ENCODE measurements around the gene PHETA2. TPM values are rescaled to one million over a fixed set of nuclear protein-coding genes. Genes with fewer than 3 reads are reported as not detected.
A peak's percentile ranks its signal among the peaks of the same experiment; 100 is the strongest.
"Not testable (repeated sequence)": the region's sequence is repeated elsewhere in the genome, so short reads cannot be mapped to it uniquely, and the experiment has no call there.

Gene PHETA2
- total RNA-seq, 1 experiment from 2014 or later, result 2.6 TPM

GRCh38 chr22:42114721-42115120 lies 40.7 kb downstream of the PHETA2 start:
- no peak overlapping the region for H3K18ac ChIP-seq (ENCODE audit: insufficient read length, low read depth, low read length)
- no CpG with 5 or more reads among the region's 7 CpGs for WGBS (ENCODE audit: extremely low coverage, insufficient read length, low lambda C conversion rate)
- no peak overlapping the region for H3K27ac Mint-ChIP-seq
- no peaks in the 10 kb centered on the region for H3K9me3 ChIP-seq (ENCODE audit: control insufficient read depth, low read depth, low read length)
- no peak overlapping the region for H4K8ac ChIP-seq (replicated peaks; ENCODE audit: insufficient read length, low read depth, low read length)
- no peak overlapping the region for H2BK12ac ChIP-seq (ENCODE audit: insufficient read length, low read depth, low read length)
- H3K4me2 ChIP-seq (ENCODE audit: insufficient read depth, insufficient read length, low read length), result no peak overlapping the region
- no peaks in the 10 kb centered on the region for H4K20me1 ChIP-seq (ENCODE audit: control insufficient read depth, insufficient read depth, insufficient read length)
- H4K5ac ChIP-seq (ENCODE audit: insufficient read length, low read depth, low read length), result no peak overlapping the region
- no peak overlapping the region for H3K23ac ChIP-seq (ENCODE audit: insufficient read length, low read depth, low read length)
- no peak overlapping the region for H3K9ac ChIP-seq (ENCODE audit: extremely low read depth, insufficient read length, low read length)
- no peak overlapping the region for H2BK120ac ChIP-seq (ENCODE audit: low read depth, low read length, poor library complexity, severe bottlenecking)
- no peak overlapping the region for H2BK15ac ChIP-seq (ENCODE audit: low read depth, low read length)
- no peak overlapping the region for H3K27ac ChIP-seq (ENCODE audit: insufficient read length, low read depth, low read length)
- peaks cover 17 to 23% of the 10 kb centered on the region in 2 experiments for H3K9me3 Mint-ChIP-seq
- H3K4ac ChIP-seq (ENCODE audit: low read depth, low read length), result no peak overlapping the region
- H3K79me1 ChIP-seq (ENCODE audit: insufficient read depth, low read depth, low read length, poor library complexity, severe bottlenecking), result no peaks in the 10 kb centered on the region
- H3K4me1 Mint-ChIP-seq, result peaks cover 7 to 11% of the 10 kb centered on the region in 2 experiments
- H2BK5ac ChIP-seq (ENCODE audit: insufficient read length, low read length), result no peak overlapping the region
- H3K14ac ChIP-seq (ENCODE audit: insufficient read depth, low read length), result no peak overlapping the region
- peak; percentile 72 for TF ChIP-seq CTCF (conservative IDR thresholded peaks at IDR 0.05)
- H3K4me1 ChIP-seq (ENCODE audit: insufficient read depth, low read length), result no peaks in the 10 kb centered on the region
- H3K27me3 ChIP-seq (ENCODE audit: insufficient read depth, low read length), result no peaks in the 10 kb centered on the region
- H3K23me2 ChIP-seq (ENCODE audit: insufficient read length, low read depth, low read length, poor library complexity, severe bottlenecking), result no peaks in the 10 kb centered on the region
- H3T11ph ChIP-seq (ENCODE audit: low read length), result no peak overlapping the region
- H3K36me3 Mint-ChIP-seq (ENCODE audit: insufficient read depth in 1 of 3, low read depth in 3 of 3), result peaks cover 0 to 13% (median 10%) of the 10 kb centered on the region in 3 experiments; a peak in 5 of 7 replicates
- H2BK20ac ChIP-seq (ENCODE audit: low read depth, low read length, poor library complexity, severe bottlenecking), result no peak overlapping the region
- H4K91ac ChIP-seq (ENCODE audit: insufficient read length, low read depth, low read length), result no peak overlapping the region
- H3K4me3 Mint-ChIP-seq, result no peak overlapping the region
- no peak overlapping the region for H2AK5ac ChIP-seq (ENCODE audit: insufficient read length, low read length)
- peaks cover 40% of the 10 kb centered on the region for H3K27me3 Mint-ChIP-seq (ENCODE audit: low read depth)
- no peaks in the 10 kb centered on the region for H3K79me2 ChIP-seq (ENCODE audit: insufficient read depth, low read length)
- H3K56ac ChIP-seq (ENCODE audit: insufficient read length, low read depth, low read length), result no peak overlapping the region
- peak; percentile 73 for DNase-seq
- no peak overlapping the region for H2AFZ ChIP-seq (ENCODE audit: low read length)

- not testable (repeated sequence) for H2BK12ac ChIP-seq (ENCODE audit: insufficient read length, low read depth, low read length); H3K27ac ChIP-seq (ENCODE audit: insufficient read length, low read depth, low read length); H3K4me1 ChIP-seq (ENCODE audit: insufficient read depth, low read length); H3K79me1 ChIP-seq (ENCODE audit: insufficient read depth, low read depth, low read length, poor library complexity, severe bottlenecking); H2BK5ac ChIP-seq (ENCODE audit: insufficient read length, low read length); H3K23me2 ChIP-seq (ENCODE audit: insufficient read length, low read depth, low read length, poor library complexity, severe bottlenecking); H4K8ac ChIP-seq (replicated peaks; ENCODE audit: insufficient read length, low read depth, low read length); H4K20me1 ChIP-seq (ENCODE audit: control insufficient read depth, insufficient read depth, insufficient read length); H3K14ac ChIP-seq (ENCODE audit: insufficient read depth, low read length); H2BK120ac ChIP-seq (ENCODE audit: low read depth, low read length, poor library complexity, severe bottlenecking); H2BK20ac ChIP-seq (ENCODE audit: low read depth, low read length, poor library complexity, severe bottlenecking); H3K4me2 ChIP-seq (ENCODE audit: insufficient read depth, insufficient read length, low read length); H3K56ac ChIP-seq (ENCODE audit: insufficient read length, low read depth, low read length); H3K9ac ChIP-seq (ENCODE audit: extremely low read depth, insufficient read length, low read length); H3K4me3 Mint-ChIP-seq; H4K5ac ChIP-seq (ENCODE audit: insufficient read length, low read depth, low read length); H4K91ac ChIP-seq (ENCODE audit: insufficient read length, low read depth, low read length); H3T11ph ChIP-seq (ENCODE audit: low read length); H3K23ac ChIP-seq (ENCODE audit: insufficient read length, low read depth, low read length); H3K4ac ChIP-seq (ENCODE audit: low read depth, low read length); H3K18ac ChIP-seq (ENCODE audit: insufficient read length, low read depth, low read length); H3K9me3 ChIP-seq (ENCODE audit: control insufficient read depth, low read depth, low read length); H2BK15ac ChIP-seq (ENCODE audit: low read depth, low read length); H3K79me2 ChIP-seq (ENCODE audit: insufficient read depth, low read length); H2AFZ ChIP-seq (ENCODE audit: low read length); H2AK5ac ChIP-seq (ENCODE audit: insufficient read length, low read length); DNase-seq; H3K27me3 ChIP-seq (ENCODE audit: insufficient read depth, low read length)
- Mint-ChIP-seq H3K4me1 (peaks cover 7 to 16% of the 10 kb centered on the region in 2 experiments), H3K36me3 (ENCODE audit: insufficient read depth in 1 of 3, low read depth in 3 of 3) (peaks cover 0 to 13% (median 10%) of the 10 kb centered on the region in 3 experiments; a peak in 5 of 7 replicates), H3K27ac (0 out of 7 replicates have a peak overlapping the region, but pooled peaks of 1 of the 3 experiments have one; percentile 49), H3K27me3 (ENCODE audit: low read depth) (peaks cover 42% of the 10 kb centered on the region), H3K9me3 (peaks cover 17 to 23% of the 10 kb centered on the region in 2 experiments)
- 100% methylated on average over 3 of the region's 6 CpGs for whole genome bisulfite sequencing (ENCODE audit: extremely low coverage, insufficient read length, low lambda C conversion rate)
Measured at GRCh38 chr22:42115420-42115830, 41.4 kb downstream of the PHETA2 start.

Measured in H9 (cell line).